ENCODE data around the gene LPCAT1.
"Not testable (repeated sequence)": the region's sequence is repeated elsewhere in the genome, so short reads cannot be mapped to it uniquely, and the experiment has no call there.

The LPCAT1 gene

DNA sequence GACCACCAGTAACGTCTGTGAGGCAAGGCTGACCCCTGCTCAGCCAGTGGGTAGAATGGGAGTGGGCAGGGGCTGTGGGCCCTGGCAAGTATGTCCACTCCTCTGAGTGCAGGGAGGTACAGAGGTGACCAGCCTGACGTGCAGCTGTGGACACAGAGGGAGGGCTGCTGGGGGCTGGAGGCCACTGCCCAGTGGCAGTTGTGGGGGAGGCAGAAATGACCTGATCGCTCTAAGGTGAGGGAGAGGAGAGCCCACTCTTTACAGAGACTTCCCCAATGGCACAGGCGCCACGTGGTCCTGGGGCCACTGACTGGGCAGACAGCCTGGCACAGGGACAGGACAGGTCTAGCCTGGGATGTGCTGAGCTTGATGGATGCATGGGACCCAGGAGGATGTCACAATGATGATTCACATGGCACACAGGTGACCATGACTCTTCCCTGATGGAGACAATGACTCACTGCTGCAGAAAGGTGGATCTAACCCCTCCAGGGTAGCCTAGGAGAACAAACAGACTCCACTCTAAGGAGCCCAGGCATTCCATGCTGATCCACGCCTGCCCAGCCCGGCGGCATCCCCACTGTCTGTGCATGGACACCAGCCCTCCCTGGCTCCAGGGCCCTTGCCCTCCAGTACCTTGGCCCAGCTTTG, 7.7 kb downstream of the LPCAT1 start:
- TF ChIP-seq, protein P1, sequence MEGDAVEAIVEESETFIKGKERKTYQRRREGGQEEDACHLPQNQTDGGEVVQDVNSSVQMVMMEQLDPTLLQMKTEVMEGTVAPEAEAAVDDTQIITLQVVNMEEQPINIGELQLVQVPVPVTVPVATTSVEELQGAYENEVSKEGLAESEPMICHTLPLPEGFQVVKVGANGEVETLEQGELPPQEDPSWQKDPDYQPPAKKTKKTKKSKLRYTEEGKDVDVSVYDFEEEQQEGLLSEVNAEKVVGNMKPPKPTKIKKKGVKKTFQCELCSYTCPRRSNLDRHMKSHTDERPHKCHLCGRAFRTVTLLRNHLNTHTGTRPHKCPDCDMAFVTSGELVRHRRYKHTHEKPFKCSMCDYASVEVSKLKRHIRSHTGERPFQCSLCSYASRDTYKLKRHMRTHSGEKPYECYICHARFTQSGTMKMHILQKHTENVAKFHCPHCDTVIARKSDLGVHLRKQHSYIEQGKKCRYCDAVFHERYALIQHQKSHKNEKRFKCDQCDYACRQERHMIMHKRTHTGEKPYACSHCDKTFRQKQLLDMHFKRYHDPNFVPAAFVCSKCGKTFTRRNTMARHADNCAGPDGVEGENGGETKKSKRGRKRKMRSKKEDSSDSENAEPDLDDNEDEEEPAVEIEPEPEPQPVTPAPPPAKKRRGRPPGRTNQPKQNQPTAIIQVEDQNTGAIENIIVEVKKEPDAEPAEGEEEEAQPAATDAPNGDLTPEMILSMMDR (conservative IDR thresholded peaks at IDR 0.05; ENCODE audit: low read depth, low read length) = no peak
- Histone ChIP-seq H3K4me1 (ENCODE audit: low read depth, poor library complexity, severe bottlenecking) (peaks cover 3% of the 10 kb centered on the region), H3K79me2 (ENCODE audit: insufficient read depth, low read depth) (peaks cover 98% of the 10 kb centered on the region), H4K20me1 (ENCODE audit: insufficient read depth) (peaks cover 20% of the 10 kb centered on the region), H3K9ac (no peak overlapping the region; the same call in 1 of the 2 replicates), H3K27me3 (ENCODE audit: insufficient read depth, low read depth) (no peaks in the 10 kb centered on the region), H2AFZ (ENCODE audit: low read depth) (no peak overlapping the region), H3K36me3 (ENCODE audit: insufficient read depth) (peaks cover 15% of the 10 kb centered on the region; the same call in 1 of the 2 replicates), H3K4me2 (no peak overlapping the region), H3K27ac (no peak overlapping the region), H3K4me3 (IDR thresholded peaks at IDR 0.05; ENCODE audit: insufficient read depth, low read depth, low read length) (no peak overlapping the region)

DNA sequence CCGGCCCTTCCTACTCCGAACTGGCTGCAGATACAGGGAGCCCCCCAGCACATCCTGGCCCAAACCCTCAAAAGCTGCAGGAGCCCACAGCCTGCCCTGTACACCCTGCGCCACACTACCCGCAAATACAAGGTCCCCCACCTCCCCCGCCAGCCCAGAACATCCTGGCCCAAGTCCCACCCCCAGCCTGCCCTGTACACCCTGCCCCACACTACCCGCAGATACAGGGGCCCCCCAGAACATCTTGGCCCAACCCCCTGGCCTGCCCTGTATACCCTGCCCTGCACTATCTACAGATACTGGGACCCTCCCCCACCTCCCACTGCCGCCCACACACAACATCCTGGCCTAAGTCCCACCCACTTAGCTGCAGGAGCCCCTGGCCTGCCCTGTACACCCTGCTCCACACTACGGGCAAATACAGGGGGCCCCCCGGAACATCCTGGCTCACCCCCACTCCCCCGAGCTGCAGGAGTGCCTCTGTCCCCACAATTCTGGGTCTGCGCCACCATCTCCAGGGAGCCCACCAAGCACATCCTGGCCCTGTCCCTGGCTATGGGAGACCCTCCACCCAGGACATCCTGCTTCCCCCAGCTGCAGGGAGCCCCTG, 8.3 kb downstream of the LPCAT1 start:
- TF ChIP-seq, protein P1 (conservative IDR thresholded peaks at IDR 0.05; ENCODE audit: low read depth, low read length) = no peak
- Histone ChIP-seq H3K27me3 (ENCODE audit: insufficient read depth, low read depth) (no peaks in the 10 kb centered on the region), H3K27ac (no peak overlapping the region), H3K79me2 (ENCODE audit: insufficient read depth, low read depth) (peaks cover 98% of the 10 kb centered on the region), H3K36me3 (ENCODE audit: insufficient read depth) (peaks cover 14% of the 10 kb centered on the region; the same call in 1 of the 2 replicates), H3K4me1 (ENCODE audit: low read depth, poor library complexity, severe bottlenecking) (no peaks in the 10 kb centered on the region), H2AFZ (ENCODE audit: low read depth) (no peak overlapping the region), H3K4me2 (no peak overlapping the region), H3K9ac (no peak overlapping the region), H4K20me1 (ENCODE audit: insufficient read depth) (peaks cover 20% of the 10 kb centered on the region), H3K4me3 (IDR thresholded peaks at IDR 0.05; ENCODE audit: insufficient read depth, low read depth, low read length) (no peak overlapping the region)

DNA sequence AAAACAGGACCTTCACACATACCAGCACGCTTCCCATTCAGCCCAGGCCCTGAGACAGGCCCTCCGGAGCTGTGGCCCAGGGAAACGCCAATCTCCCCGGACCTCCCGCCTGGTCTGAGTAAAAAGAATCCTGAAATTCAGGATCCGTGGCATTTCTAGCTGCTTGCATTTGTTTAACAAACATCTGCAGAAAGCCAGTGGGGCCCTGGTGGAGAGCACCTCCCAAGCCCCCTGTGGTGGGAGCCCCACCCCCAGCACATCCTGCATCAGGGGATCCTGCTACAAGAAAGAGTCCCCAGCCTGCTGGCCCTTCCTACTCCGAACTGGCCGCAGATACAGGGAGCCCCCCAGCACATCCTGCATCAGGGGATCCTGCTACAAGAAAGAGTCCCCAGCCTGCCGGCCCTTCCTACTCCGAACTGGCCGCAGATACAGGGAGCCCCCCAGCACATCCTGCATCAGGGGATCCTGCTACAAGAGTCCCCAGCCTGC, 8.9 kb downstream of the LPCAT1 start:
- not testable (repeated sequence) for H3K36me3 ChIP-seq (ENCODE audit: insufficient read depth); H3K9ac ChIP-seq; H3K4me1 ChIP-seq (ENCODE audit: low read depth, poor library complexity, severe bottlenecking)

DNA sequence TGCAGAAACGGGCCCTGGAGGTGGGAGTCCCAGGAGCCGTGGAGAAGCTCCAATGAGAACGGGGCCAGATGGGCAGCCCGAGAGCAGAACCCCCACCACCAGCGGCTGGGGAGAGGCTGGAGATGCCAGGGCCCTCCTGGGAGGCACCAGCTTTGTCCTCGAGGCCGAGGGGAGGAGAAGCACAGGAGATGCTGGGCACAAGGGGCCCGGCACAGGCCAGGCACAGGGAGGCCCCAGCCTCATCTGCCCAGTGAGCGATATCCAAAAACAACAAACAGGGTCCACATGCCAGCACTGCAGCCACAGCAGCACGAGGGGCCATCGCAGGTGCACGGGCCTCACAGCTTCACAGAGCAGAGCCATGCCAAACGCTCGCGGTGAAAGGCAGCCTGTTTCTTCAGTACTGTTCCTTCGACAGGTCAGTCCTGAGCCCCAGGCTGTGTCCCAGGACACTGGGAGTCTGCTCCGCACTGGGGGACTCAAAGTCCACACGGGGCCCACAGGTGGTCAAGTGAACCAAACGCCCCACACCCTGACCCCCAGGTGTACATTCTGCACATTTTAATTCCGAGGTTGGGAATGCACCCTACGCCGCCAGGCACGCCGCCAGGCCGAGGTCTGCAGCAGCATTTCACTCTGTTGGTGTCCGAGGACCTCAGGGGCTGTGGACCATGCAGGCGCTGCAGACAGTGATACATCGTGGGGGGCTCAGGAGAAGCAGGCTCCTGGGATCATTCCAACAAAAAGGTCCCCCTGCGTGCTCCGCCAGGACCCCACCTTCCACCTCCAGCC, 9.5 kb downstream of the LPCAT1 start:
- no peaks in the 10 kb centered on the region for H3K27me3 ChIP-seq (ENCODE audit: insufficient read depth, low read depth)
- no peaks in the 10 kb centered on the region for H3K4me1 ChIP-seq (ENCODE audit: low read depth, poor library complexity, severe bottlenecking)
- H3K4me3 ChIP-seq (IDR thresholded peaks at IDR 0.05; ENCODE audit: insufficient read depth, low read depth, low read length) = no peak overlapping the region
- no peak overlapping the region for H3K27ac ChIP-seq
- peaks cover 17% of the 10 kb centered on the region for H4K20me1 ChIP-seq (ENCODE audit: insufficient read depth)
- H3K9ac ChIP-seq = no peak overlapping the region
- TF ChIP-seq, protein P1 (conservative IDR thresholded peaks at IDR 0.05; ENCODE audit: low read depth, low read length) = no peak
- peaks cover 6% of the 10 kb centered on the region; the same call in 1 of the 2 replicates for H3K36me3 ChIP-seq (ENCODE audit: insufficient read depth)
- H3K79me2 ChIP-seq (ENCODE audit: insufficient read depth, low read depth) = peaks cover 98% of the 10 kb centered on the region
- H2AFZ ChIP-seq (ENCODE audit: low read depth) = no peak overlapping the region
- no peak overlapping the region for H3K4me2 ChIP-seq

More for the DNA sequence above, 8.9 kb downstream of the LPCAT1 start:
- not testable (repeated sequence) for H3K27ac ChIP-seq; H2AFZ ChIP-seq (ENCODE audit: low read depth); H3K27me3 ChIP-seq (ENCODE audit: insufficient read depth, low read depth); H3K4me2 ChIP-seq; H3K4me3 ChIP-seq (IDR thresholded peaks at IDR 0.05; ENCODE audit: insufficient read depth, low read depth, low read length)
- peaks cover 20% of the 10 kb centered on the region for H4K20me1 ChIP-seq (ENCODE audit: insufficient read depth)
- peaks cover 98% of the 10 kb centered on the region for H3K79me2 ChIP-seq (ENCODE audit: insufficient read depth, low read depth)

All from KMS-11 (cell line).